Ectodermal cell (in vitro differentiated cells): ENCODE measurements around the gene ATP5PB.

ENCODE experiments used
- H3K27ac ChIP-seq: 2 replicates; pipeline ENCODE4 v1.7.0; 2013; ENCODE audit warnings: mild to moderate bottlenecking, low read depth, low read length; ENCODE audit not compliant: insufficient read depth, poor library complexity, severe bottlenecking
- H3K27me3 ChIP-seq: 2 replicates; pipeline ENCODE4 v1.7.0; 2013; ENCODE audit warnings: mild to moderate bottlenecking, low read length; ENCODE audit not compliant: insufficient read depth, control insufficient read depth, poor library complexity, severe bottlenecking
- H3K36me3 ChIP-seq: one replicate; pipeline ENCODE4 v1.7.0; 2013; ENCODE audit warnings: low read length; ENCODE audit not compliant: control insufficient read depth, insufficient read depth
- H3K4me1 ChIP-seq: one replicate; pipeline ENCODE4 v1.7.0; 2013; ENCODE audit warnings: low read length; ENCODE audit not compliant: control insufficient read depth, insufficient read depth
- H3K4me3 ChIP-seq: 2 replicates; pipeline ENCODE4 v1.7.0; 2013; ENCODE audit warnings: low read depth, low read length, control low read depth; ENCODE audit not compliant: insufficient read depth
- H3K9me3 ChIP-seq: 2 replicates; pipeline ENCODE4 v1.7.0; 2013; ENCODE audit warnings: mild to moderate bottlenecking, low read length, moderate library complexity; ENCODE audit not compliant: control insufficient read depth
- WGBS, 2 experiments: methylation state at CpG; one replicate each; pipeline ENCODE4 v1.1.7; 2013; ENCODE audit warnings: missing lambda C conversion rate in 2 of 2; 5-methylcytosine and 5-hydroxymethylcytosine counted together

ATP5PB gene

DNA sequence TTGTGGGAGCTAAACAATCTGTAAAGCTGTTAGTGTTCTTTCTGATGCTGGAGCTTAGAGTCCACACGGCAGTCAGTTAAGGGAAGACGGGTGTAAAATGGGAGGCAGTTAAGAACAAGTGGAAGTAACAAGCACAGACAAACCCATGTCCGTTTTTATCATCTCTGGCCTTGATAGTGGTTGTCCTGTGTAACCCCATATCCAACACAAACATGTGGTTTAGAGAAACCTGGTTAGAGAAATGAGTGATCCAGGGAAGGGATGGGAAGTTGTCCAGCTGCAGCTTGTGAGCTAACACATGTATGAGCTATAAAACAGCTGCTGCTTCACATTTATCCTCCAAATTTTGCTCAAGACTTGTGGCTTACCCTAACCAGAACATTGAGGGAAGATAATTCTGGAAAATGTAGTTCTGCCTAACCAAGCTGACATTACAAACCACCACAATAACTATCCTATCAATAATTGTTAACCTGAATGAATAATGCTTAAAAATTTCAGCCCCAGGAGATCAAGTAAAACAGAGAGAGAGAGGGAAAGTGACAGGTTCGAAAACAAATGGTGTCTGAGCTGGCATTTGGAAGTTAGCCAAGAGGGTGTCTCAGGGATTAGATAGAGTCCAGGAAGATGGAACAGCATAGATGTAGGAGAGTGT is 13.9 kb downstream of the ATP5PB start:
- Histone ChIP-seq H3K4me3 (no peak overlapping the region), H3K27ac (no peak overlapping the region), H3K36me3 (peaks cover 28% of the 10 kb centered on the region), H3K27me3 (no peaks in the 10 kb centered on the region), H3K9me3 (no peaks in the 10 kb centered on the region), H3K4me1 (no peaks in the 10 kb centered on the region)
- 95% methylated on average over 4 of the region's 4 CpGs for WGBS, 2 experiments

DNA sequence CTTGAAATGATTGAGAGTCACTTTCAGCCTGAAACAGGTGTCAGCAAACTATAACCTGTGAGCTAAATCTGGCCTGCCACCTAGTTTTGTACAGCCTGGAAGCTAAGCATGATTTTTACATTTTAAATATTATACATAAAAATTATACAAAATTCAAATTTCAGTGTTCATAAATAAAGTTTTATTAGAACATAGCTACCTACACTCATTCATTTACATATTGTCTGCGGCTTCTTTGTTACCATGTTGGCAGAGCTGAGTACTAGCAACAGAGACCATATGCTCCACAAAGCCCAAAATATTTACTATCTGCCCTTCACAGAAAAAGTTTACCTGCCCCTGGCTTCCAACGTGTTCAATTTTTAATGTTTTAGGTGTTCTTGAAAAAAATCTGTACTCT is 16.5 kb downstream of the ATP5PB start:
- H3K4me3 ChIP-seq = no peak overlapping the region
- H3K4me1 ChIP-seq = no peaks in the 10 kb centered on the region
- 85 to 88% methylated on average over 1 to 2 of the region's 2 CpGs for WGBS, 2 experiments
- no peaks in the 10 kb centered on the region for H3K27me3 ChIP-seq
- no peaks in the 10 kb centered on the region for H3K9me3 ChIP-seq
- H3K36me3 ChIP-seq = peaks cover 12% of the 10 kb centered on the region
- H3K27ac ChIP-seq = no peak overlapping the region

DNA sequence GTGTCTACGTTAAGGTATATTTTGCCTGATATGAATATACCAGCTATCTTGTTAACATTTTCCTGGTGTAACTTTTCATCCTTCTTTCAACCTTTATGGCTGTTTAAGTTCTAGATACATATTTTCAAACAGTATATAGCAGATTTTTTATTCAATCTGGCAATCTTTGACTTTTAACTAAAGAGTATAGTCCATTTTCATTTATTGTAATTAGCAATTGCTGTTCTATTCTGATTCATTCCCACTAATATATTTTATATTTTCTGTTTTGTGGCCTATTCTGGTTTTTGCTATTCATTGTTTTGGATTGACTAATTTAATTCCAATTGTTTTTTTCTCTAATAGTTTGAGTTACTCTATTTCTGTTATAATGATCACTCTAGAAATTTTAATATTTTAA is 17.2 kb downstream of the ATP5PB start:
- H3K9me3 ChIP-seq = no peaks in the 10 kb centered on the region
- WGBS, 2 experiments = 0% methylated on average over 1 of the region's 1 CpG; no CpG with 5 or more reads in 1 of the 2 experiments
- no peaks in the 10 kb centered on the region for H3K4me1 ChIP-seq
- H3K27me3 ChIP-seq = no peaks in the 10 kb centered on the region
- H3K27ac ChIP-seq = no peak overlapping the region
- H3K36me3 ChIP-seq = peaks cover 8% of the 10 kb centered on the region
- no peak overlapping the region for H3K4me3 ChIP-seq

DNA sequence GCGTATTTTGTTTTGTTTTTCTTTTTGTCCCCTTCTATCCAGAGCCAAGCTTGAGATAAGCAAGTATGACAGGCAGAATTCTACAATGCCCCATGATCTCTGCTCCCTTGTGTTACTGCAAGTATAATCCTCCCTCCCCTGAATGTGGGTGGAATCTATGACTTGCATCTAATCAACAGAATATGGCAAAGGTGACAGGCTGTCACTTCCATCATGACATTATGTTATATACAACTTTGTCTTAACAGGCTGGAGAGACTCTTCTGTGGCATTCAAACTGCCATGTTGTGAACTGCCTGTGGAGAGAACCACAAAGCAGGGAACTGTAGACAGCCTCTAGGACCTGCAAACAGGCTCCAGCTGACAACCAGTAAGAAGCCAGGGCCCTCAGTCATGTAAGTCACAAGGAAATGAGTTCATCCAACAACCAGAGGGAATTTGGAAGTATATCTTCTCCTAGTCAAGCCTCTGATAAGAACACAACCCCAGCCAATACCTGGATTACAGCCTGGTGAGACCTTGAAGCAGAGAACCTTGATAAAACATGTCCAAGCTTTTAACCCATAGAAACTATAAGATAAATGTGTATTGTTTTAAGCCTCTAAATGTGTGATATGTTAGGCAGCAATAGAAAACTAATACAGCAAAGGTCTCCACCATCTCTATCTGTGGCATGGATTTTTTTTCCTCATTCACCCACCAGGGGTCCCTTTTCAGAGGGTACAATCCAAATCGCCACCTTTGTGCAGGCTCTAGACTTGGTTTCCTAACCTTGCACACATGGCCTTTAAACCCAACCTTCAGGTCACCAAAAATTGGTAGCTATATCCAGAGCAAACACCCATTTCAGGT is 18.8 kb downstream of the ATP5PB start:
- Histone ChIP-seq H3K36me3 (no peaks in the 10 kb centered on the region), H3K27ac (no peak overlapping the region), H3K4me3 (no peak overlapping the region), H3K27me3 (no peaks in the 10 kb centered on the region), H3K4me1 (no peaks in the 10 kb centered on the region), H3K9me3 (no peaks in the 10 kb centered on the region)
- 90 to 92% methylated on average over 2 of the region's 2 CpGs for WGBS, 2 experiments

DNA sequence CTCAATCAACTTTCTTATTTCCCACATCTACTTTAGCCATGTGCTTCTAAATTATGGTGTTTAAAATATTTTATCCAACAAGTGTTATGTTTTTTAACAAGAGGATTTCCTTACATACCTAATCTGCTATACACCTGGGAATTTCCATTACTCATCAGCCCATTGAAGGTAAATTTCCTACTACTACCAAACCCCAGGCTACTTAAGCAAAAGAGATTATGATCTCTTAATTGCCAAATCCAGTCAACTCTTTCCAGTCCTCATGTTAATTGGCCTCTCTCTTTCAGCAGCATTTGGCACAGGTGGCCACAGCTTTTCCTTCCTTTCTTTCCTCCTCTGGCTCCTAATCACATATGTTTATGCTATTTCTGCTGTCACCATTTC is 19.4 kb downstream of the ATP5PB start:
- Histone ChIP-seq H3K4me1 (no peaks in the 10 kb centered on the region), H3K27me3 (no peaks in the 10 kb centered on the region), H3K9me3 (no peaks in the 10 kb centered on the region), H3K36me3 (no peaks in the 10 kb centered on the region), H3K4me3 (no peak overlapping the region), H3K27ac (no peak overlapping the region)

DNA sequence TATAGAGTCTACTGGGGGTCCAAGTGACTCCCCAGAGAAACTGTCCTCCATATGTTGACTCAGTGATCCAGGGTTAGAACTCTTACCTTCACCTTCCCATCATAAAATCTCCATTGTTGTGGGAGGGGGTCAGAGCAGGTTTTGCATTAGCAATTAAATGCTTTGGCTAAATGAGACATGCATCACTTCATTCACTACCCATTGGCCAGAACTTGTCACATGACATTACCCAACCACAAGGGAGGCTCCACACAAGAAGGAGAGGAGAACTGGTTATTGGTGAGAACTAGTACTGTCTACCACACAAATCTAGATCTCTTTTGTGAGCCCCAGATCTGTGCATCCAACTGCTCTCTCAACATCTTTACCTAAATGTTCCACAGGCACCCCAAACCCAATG is 20.3 kb downstream of the ATP5PB start:
- H3K4me3 ChIP-seq = no peak overlapping the region
- no peak overlapping the region for H3K27ac ChIP-seq
- no peaks in the 10 kb centered on the region for H3K36me3 ChIP-seq
- no peaks in the 10 kb centered on the region for H3K9me3 ChIP-seq
- no peaks in the 10 kb centered on the region for H3K27me3 ChIP-seq
- no peaks in the 10 kb centered on the region for H3K4me1 ChIP-seq

DNA sequence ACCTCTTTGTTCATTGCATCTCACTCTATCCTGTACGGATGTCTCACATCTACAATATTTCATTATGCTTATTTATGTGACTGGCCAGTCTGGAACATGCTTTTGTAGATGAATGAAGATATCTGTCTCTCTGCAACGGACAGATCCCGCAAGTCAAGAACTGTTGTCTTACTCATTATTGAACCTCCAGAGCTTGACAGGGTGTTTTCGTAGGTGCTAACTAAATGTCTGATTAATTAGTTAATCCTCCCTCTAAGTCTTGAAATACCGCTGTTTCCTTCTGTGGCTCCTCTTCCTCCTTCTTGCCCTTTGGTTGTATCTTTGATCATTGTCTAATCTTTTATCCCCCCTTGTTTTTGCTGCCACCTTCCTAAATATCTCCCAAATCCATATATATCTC is 21.3 kb downstream of the ATP5PB start:
- Histone ChIP-seq H3K4me1 (no peaks in the 10 kb centered on the region), H3K9me3 (no peaks in the 10 kb centered on the region), H3K36me3 (no peaks in the 10 kb centered on the region), H3K27ac (no peak overlapping the region), H3K4me3 (no peak overlapping the region), H3K27me3 (no peaks in the 10 kb centered on the region)
- WGBS, 2 experiments = 91 to 98% methylated on average over 5 of the region's 5 CpGs

DNA sequence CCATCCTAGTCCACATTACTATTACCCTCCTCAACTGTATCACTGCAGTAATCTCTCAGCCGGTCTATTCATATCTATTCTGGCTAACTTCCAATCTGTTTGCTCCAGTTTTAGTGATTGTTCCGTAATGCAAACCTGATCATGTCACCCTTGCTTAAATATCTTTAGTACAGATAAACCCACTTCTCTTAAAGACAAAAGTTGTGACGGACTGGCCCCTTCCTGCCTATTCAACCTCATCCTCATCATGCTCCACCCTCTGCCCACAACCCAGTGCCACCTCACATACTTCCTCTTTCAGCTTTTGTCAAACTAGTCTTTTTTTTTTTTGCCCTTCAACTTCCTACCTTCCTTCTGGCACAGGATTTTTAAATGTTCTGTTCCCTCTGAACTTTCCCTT is 21.7 kb downstream of the ATP5PB start:
- WGBS, 2 experiments = 86 to 92% methylated on average over 3 of the region's 3 CpGs
- H3K36me3 ChIP-seq = no peaks in the 10 kb centered on the region
- H3K27ac ChIP-seq = no peak overlapping the region
- no peak overlapping the region for H3K4me3 ChIP-seq
- H3K27me3 ChIP-seq = no peaks in the 10 kb centered on the region
- no peaks in the 10 kb centered on the region for H3K9me3 ChIP-seq
- no peaks in the 10 kb centered on the region for H3K4me1 ChIP-seq

DNA sequence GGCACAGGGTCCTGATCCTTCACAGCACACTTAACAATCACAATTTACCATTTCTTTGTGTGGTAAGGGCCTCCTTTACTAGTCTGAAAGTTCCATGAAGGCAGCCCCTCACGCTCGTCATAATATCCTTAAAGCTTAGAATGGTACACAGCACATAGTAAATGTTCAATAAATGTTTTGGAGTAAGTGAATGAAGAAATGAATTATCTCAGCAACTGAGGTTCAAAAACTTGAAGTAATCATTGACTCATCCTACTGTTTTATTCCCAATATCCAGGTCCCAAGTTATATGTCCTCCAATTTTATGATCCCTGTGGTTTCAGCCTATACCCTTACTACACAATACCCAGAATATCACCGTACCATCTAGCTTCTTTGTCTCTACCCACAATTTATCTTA is 22.3 kb downstream of the ATP5PB start:
- H3K4me1 ChIP-seq = no peaks in the 10 kb centered on the region
- H3K4me3 ChIP-seq = no peak overlapping the region
- no peaks in the 10 kb centered on the region for H3K9me3 ChIP-seq
- WGBS, 2 experiments = 82 to 92% methylated on average over 3 of the region's 3 CpGs
- H3K36me3 ChIP-seq = no peaks in the 10 kb centered on the region
- no peaks in the 10 kb centered on the region for H3K27me3 ChIP-seq
- H3K27ac ChIP-seq = no peak overlapping the region

DNA sequence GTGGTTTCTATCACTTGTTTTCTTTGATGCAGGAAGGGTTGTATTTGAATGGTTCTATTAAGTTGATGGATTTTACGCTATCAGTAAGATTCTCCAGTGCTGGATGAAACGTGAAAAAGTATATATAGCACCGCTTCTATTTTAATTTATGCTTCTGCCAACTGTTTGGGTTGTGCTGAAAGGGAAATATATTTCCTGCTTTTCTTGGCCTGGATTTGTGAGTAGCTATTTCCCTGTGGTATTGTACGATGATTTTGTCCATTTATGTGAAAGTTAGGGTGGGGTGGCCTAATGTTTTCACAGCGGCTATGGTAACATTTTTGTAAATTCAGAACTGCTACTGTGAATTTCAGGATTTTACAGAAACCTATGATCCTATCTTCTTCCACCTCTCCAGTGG is 24.8 kb downstream of the ATP5PB start:
- Histone ChIP-seq H3K27ac (no peak overlapping the region), H3K4me3 (no peak overlapping the region), H3K36me3 (no peaks in the 10 kb centered on the region), H3K4me1 (no peaks in the 10 kb centered on the region), H3K27me3 (no peaks in the 10 kb centered on the region), H3K9me3 (no peaks in the 10 kb centered on the region)
- 94% methylated on average over 5 of the region's 5 CpGs for WGBS, 2 experiments
